ENCODE measurements around the gene THBS2.
"Not testable (repeated sequence)": the region's sequence is repeated elsewhere in the genome, so short reads cannot be mapped to it uniquely, and the experiment has no call there.

THBS2 gene

GRCh38 chr6:169271877-169272216, 18.2 kb upstream of the THBS2 start:
- DNase-seq (ENCODE audit: low read depth) = no peak

GRCh38 chr6:169271158-169271876, 17.7 kb upstream of the THBS2 start:
- DNase-seq (ENCODE audit: low read depth) = no peak

GRCh38 chr6:169270077-169270380, 16.4 kb upstream of the THBS2 start:
- DNase-seq (ENCODE audit: low read depth) = not testable (repeated sequence)

GRCh38 chr6:169269180-169270076, 15.8 kb upstream of the THBS2 start:
- DNase-seq (ENCODE audit: low read depth) = no peak

- DNase-seq (ENCODE audit: low read depth) = no peak
These were observed 14.6 kb upstream of the THBS2 start for GRCh38 chr6:169268276-169268675.

GRCh38 chr6:169266746-169267591, 13.3 kb upstream of the THBS2 start:
- DNase-seq (ENCODE audit: low read depth) = no peak

GRCh38 chr6:169266261-169266660, 12.6 kb upstream of the THBS2 start:
- DNase-seq (ENCODE audit: low read depth) = no peak

- DNase-seq (ENCODE audit: low read depth) = no peak
These were observed 12.0 kb upstream of the THBS2 start for GRCh38 chr6:169265486-169266131.

GRCh38 chr6:169263836-169264608, 10.4 kb upstream of the THBS2 start:
- no peak for DNase-seq (ENCODE audit: low read depth)

- no peak for DNase-seq (ENCODE audit: low read depth)
These were observed 9.7 kb upstream of the THBS2 start for GRCh38 chr6:169263374-169263773.

- not testable (repeated sequence) for DNase-seq (ENCODE audit: low read depth)
These were observed 9.0 kb upstream of the THBS2 start for GRCh38 chr6:169262602-169263001.

- DNase-seq (ENCODE audit: low read depth) = no peak
These were observed 2.9 kb upstream of the THBS2 start for GRCh38 chr6:169256518-169256917.

- no peak for DNase-seq (ENCODE audit: low read depth)
These were observed 2.4 kb upstream of the THBS2 start for GRCh38 chr6:169256061-169256460.

GRCh38 chr6:169255643-169256042, 2.0 kb upstream of the THBS2 start:
- no peak for DNase-seq (ENCODE audit: low read depth)

GRCh38 chr6:169254456-169255316, 1.0 kb upstream of the THBS2 start:
- DNase-seq (ENCODE audit: low read depth) = no peak

GRCh38 chr6:169252505-169253189, 999 bp downstream of the THBS2 start:
- DNase-seq (ENCODE audit: low read depth) = no peak

GRCh38 chr6:169251822-169252504, 1.7 kb downstream of the THBS2 start:
- no peak for DNase-seq (ENCODE audit: low read depth)

- no peak for DNase-seq (ENCODE audit: low read depth)
These were observed 2.3 kb downstream of the THBS2 start for GRCh38 chr6:169251371-169251802.

GRCh38 chr6:169250660-169251059, 3.0 kb downstream of the THBS2 start:
- no peak for DNase-seq (ENCODE audit: low read depth)
